Activated CD8-positive, alpha-beta T cell treated with anti-CD3 and anti-CD28 coated beads for 36 hours (primary cell): Measurements from ENCODE around the gene CTTNBP2. TPM values are rescaled to one million over a fixed set of nuclear protein-coding genes. Genes with fewer than 3 reads are reported as not detected.

Experiments used
- ATAC-seq: fragments of 200-7000 bp; cut with Tn5 transposase; one replicate; pipeline ENCODE4 v1.10.0; 2021; ENCODE audit warnings: mild to moderate bottlenecking, moderate library complexity
- CTCF ChIA-PET: fragments of 350-600 bp; sonication (Branson Sonifier 250); formaldehyde crosslinking; loops from one replicate; lab custom pipeline; 2021; ENCODE audit warnings: antibody characterized with exemption; lab: Charles Lee
- POLR2A ChIA-PET: fragments of 350-600 bp; sonication (Branson Sonifier 250); formaldehyde crosslinking; loops from one replicate; lab custom pipeline; 2021; ENCODE audit warnings: antibody characterized with exemption; lab: Charles Lee
- DNase-seq: peaks from one replicate; pipeline ENCODE4 v3.0.0-alpha.2; 2020
- H3K27ac Mint-ChIP-seq: one replicate; pipeline ENCODE4 v1.8.0; 2021; ENCODE audit warnings: mild to moderate bottlenecking, mixed read lengths
- H3K27me3 Mint-ChIP-seq: one replicate; pipeline ENCODE4 v1.8.0; 2021; ENCODE audit warnings: mixed read lengths
- H3K36me3 Mint-ChIP-seq: one replicate; pipeline ENCODE4 v1.8.0; 2021; ENCODE audit warnings: low read depth, mixed read lengths
- H3K4me1 Mint-ChIP-seq: one replicate; pipeline ENCODE4 v1.8.0; 2021; ENCODE audit warnings: low read depth, mixed read lengths
- H3K4me3 Mint-ChIP-seq: one replicate; pipeline ENCODE4 v1.8.0; 2021; ENCODE audit warnings: mild to moderate bottlenecking, moderate library complexity, mixed read lengths
- H3K9me3 Mint-ChIP-seq: one replicate; pipeline ENCODE4 v1.8.0; 2021; ENCODE audit warnings: mixed read lengths
- intact Hi-C: fragments of 100-400 bp; cut with micrococcal nuclease; formaldehyde crosslinking; loops from one replicate; pipeline ENCODE4 v1.10.0; 2022
- total RNA-seq, 2 experiments: library from RNA; stranded (reverse); gene quantifications; one replicate each; pipeline ENCODE4 v1.2.3, GENCODE V29; 2021
- TF ChIP-seq, protein P1 (sequence below): fragments of 200-600 bp; IDR thresholded peaks from one replicate; pipeline ENCODE4 v1.8.0; 2022; ENCODE audit warnings: antibody characterized with exemption, mild to moderate bottlenecking

CTTNBP2 gene
- total RNA-seq, 2 experiments from 2014 or later, result not detected

DNA sequence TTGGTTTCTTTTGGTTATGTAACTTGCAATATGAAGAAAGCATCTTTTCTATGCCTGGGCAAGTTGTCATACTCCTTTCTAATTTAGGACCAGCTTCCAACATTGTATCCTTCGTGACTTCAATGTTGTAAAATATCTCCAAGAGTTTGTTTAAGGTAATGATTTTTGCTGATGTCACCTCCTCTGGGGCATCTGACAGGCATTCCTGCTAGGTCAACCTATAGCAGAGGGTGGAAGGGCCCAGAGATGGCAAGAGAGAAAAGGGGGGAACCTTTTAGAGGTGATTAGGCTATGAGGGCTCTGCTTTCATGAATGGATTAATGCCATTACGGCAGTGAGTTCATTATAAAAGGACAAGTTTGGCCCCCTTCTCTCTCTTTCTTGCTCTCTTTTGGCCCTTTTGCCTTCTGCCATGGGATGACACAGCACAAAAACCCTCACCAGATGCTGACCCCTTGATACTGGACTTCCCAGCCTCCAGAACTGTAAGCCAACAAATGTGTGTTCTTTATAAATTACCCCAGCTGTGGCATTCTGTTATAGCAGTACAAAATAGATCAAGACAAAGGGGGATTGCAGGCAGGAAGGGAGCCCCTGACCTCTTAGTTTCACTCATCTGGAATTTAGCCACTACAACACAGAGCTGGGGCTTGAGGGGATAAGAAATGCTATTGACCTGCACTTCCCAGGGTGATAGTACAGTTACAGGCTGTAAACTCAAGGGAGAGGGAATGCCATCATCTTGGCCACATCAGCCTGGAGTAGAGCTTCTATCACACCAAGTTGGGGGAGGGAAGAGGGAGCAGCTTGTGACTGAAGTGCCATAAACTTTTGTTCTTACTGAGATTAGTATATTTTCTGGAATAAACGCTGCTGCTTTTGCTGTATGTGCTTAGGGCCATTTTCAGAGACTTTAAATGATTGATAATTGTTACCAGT, 197.5 kb downstream of the CTTNBP2 start:
- Mint-ChIP-seq H3K36me3 (no peaks in the 10 kb centered on the region), H3K27ac (no peak overlapping the region), H3K4me1 (no peaks in the 10 kb centered on the region), H3K27me3 (peaks cover 1% of the 10 kb centered on the region), H3K4me3 (no peak overlapping the region), H3K9me3 (no peaks in the 10 kb centered on the region)
- TF ChIP-seq, protein P1, sequence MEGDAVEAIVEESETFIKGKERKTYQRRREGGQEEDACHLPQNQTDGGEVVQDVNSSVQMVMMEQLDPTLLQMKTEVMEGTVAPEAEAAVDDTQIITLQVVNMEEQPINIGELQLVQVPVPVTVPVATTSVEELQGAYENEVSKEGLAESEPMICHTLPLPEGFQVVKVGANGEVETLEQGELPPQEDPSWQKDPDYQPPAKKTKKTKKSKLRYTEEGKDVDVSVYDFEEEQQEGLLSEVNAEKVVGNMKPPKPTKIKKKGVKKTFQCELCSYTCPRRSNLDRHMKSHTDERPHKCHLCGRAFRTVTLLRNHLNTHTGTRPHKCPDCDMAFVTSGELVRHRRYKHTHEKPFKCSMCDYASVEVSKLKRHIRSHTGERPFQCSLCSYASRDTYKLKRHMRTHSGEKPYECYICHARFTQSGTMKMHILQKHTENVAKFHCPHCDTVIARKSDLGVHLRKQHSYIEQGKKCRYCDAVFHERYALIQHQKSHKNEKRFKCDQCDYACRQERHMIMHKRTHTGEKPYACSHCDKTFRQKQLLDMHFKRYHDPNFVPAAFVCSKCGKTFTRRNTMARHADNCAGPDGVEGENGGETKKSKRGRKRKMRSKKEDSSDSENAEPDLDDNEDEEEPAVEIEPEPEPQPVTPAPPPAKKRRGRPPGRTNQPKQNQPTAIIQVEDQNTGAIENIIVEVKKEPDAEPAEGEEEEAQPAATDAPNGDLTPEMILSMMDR, result no peak
- DNase-seq (no peak), ATAC-seq (no peak)
- ChIA-PET POLR2A (no interaction called here), CTCF (interaction anchor here (1.1 kb wide), 1 partner anchor 48 kb away, joined by 3 read pairs; no protein-coding TSS in a partner anchor)
- intact Hi-C loops, result no loop called here

DNA sequence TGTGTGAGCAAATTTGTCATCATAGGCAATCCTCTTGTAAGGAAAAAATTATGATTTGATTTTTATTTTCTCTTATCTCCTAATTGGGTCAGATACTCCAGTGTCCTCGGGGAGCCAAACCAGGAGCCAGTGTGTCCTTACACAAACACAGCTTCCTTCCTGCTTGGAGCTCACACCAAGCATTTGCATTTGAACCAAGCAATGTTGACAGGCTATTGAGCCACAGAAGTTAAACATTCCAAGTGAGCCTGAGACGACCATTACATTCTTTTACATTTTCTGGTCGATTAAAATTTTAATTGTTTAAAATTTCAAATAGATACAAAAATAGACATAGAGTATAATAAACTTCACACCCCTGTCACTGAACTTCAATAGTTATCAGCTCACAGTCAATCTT, 198.6 kb downstream of the CTTNBP2 start:
- H3K9me3 Mint-ChIP-seq, result no peaks in the 10 kb centered on the region
- no peaks in the 10 kb centered on the region for H3K36me3 Mint-ChIP-seq
- no peaks in the 10 kb centered on the region for H3K4me1 Mint-ChIP-seq
- no peak overlapping the region for H3K4me3 Mint-ChIP-seq
- ATAC-seq (no peak), DNase-seq (no peak)
- no peak overlapping the region for H3K27ac Mint-ChIP-seq
- CTCF ChIA-PET, result no interaction called here
- TF ChIP-seq, protein P1, result no peak
- intact Hi-C loops, result no loop called here
- POLR2A ChIA-PET, result no interaction called here
- H3K27me3 Mint-ChIP-seq, result peaks cover 1% of the 10 kb centered on the region

DNA sequence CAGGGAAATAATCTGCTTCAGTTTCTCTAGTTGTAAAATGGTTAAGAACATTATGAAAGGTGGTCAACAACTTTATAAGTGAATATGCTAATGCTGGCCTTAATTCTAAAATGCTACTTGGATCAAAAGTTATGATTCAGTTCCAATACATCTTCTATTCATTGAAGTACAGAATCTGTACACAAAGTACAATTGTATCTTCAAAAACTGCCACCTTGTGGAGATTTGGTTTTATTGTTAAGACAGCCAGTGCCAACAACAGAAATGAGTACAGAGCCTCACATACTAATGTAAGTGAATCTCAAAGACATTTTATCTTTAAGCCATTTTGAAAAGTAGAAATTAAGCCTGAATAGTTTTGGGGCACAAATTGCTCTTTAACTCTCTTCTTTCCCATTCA, 199.4 kb downstream of the CTTNBP2 start:
- DNase-seq, result no peak
- Mint-ChIP-seq H3K27me3 (peaks cover 1% of the 10 kb centered on the region), H3K9me3 (no peaks in the 10 kb centered on the region), H3K4me3 (no peak overlapping the region), H3K27ac (no peak overlapping the region), H3K4me1 (no peaks in the 10 kb centered on the region), H3K36me3 (no peaks in the 10 kb centered on the region)
- TF ChIP-seq, protein P1, result no peak
- POLR2A ChIA-PET, result no interaction called here
- CTCF ChIA-PET, result no interaction called here
- ATAC-seq, result no peak
- intact Hi-C loops, result no loop called here

DNA sequence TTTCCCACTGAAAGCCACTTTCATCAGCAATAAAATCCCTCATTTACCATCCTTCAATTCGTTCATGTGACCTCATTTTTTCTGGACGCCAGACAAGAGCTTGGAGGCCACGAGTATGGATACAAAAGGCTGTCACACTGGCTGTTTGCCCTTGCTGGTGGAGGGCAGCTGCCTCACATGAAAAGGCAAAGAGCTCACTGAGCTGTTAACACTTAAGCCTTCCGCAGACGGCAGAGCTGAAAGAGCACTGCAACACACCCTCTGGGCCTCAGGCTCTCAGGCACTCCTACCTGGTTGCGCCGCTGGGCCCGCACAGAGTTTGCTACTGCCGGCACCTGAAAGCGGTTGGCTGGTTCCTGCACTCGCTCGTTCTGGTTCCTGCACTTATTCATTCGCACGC, 199.9 kb downstream of the CTTNBP2 start:
- intact Hi-C loops, result no loop called here
- H3K36me3 Mint-ChIP-seq, result no peaks in the 10 kb centered on the region
- peaks cover 1% of the 10 kb centered on the region for H3K27me3 Mint-ChIP-seq
- ATAC-seq, result no peak
- H3K4me1 Mint-ChIP-seq, result no peaks in the 10 kb centered on the region
- no peaks in the 10 kb centered on the region for H3K9me3 Mint-ChIP-seq
- ChIA-PET CTCF (no interaction called here), POLR2A (no interaction called here)
- H3K27ac Mint-ChIP-seq, result no peak overlapping the region
- H3K4me3 Mint-ChIP-seq, result no peak overlapping the region
- no peak for DNase-seq
- TF ChIP-seq, protein P1, result no peak

DNA sequence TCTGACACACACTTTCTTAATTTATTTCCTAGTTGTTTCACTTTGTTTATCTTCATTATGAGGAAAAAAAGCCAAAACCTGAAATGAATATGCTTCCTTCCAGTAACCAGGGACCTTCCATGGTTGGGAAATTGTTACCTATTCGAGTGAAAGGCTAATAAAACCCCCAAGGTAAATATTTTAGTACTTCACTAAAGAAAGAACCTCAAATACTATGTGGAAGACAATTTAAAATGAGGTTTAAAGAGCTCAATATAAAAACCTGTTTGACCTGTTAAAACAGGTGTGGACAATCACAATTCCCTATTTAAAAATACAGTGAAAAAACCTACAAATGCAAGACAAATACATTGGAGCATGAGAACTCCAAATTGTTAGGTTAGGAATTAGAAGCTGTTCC, 200.8 kb downstream of the CTTNBP2 start:
- no peaks in the 10 kb centered on the region for H3K36me3 Mint-ChIP-seq
- intact Hi-C loops, result no loop called here
- ChIA-PET POLR2A (no interaction called here), CTCF (no interaction called here)
- no peaks in the 10 kb centered on the region for H3K9me3 Mint-ChIP-seq
- peaks cover 1% of the 10 kb centered on the region for H3K27me3 Mint-ChIP-seq
- ATAC-seq (no peak), DNase-seq (no peak)
- no peak overlapping the region for H3K27ac Mint-ChIP-seq
- no peak overlapping the region for H3K4me3 Mint-ChIP-seq
- TF ChIP-seq, protein P1, result no peak
- H3K4me1 Mint-ChIP-seq, result no peaks in the 10 kb centered on the region
